PC-9 (cell line): ENCODE measurements around the gene ANKZF1. TPM values are rescaled to one million over a fixed set of nuclear protein-coding genes. Genes with fewer than 3 reads are reported as not detected.

Experiments used
- BruUV-seq: library from RNA; stranded (reverse); fragments of 400-500 nt; replicated peaks from 2 replicates; lab custom pipeline; 2021; lab: Mats Ljungman, UMichigan
- CTCF ChIA-PET: fragments of 300-600 bp; sonication (Branson Sonifier 250); formaldehyde crosslinking; loops from one replicate; lab custom pipeline; 2022; ENCODE audit warnings: antibody characterized with exemption; lab: Charles Lee
- POLR2A ChIA-PET: fragments of 300-600 bp; sonication (Branson Sonifier 250); formaldehyde crosslinking; loops from one replicate; lab custom pipeline; 2022; ENCODE audit warnings: antibody characterized with exemption; ENCODE audit not compliant: unreplicated experiment; lab: Charles Lee
- DNase-seq, 2 experiments: peaks; one replicate each; pipeline versions ENCODE4 v3.0.0 to v3.0.0-alpha.2; 2015 to 2022; ENCODE audit warnings: mixed read lengths in 1 of 2
- H2AFZ ChIP-seq: fragments of 200-600 bp; sonication (generic); 2 replicates; pipeline ENCODE4 v1.8.1; 2017; ENCODE audit warnings: antibody characterized with exemption
- H3F3A ChIP-seq: fragments of 200-600 bp; sonication (generic); 2 replicates; pipeline ENCODE4 v1.8.1; 2017; ENCODE audit warnings: antibody characterized with exemption, mild to moderate bottlenecking, low read depth; ENCODE audit not compliant: insufficient read depth
- H3K27ac ChIP-seq: fragments of 200-600 bp; sonication (generic); 2 replicates; pipeline ENCODE4 v1.6.1; 2016; ENCODE audit warnings: mixed run types
- H3K27me3 ChIP-seq: fragments of 200-600 bp; sonication (generic); 2 replicates; pipeline ENCODE4 v1.6.1; 2016; ENCODE audit warnings: low read depth, mixed run types; ENCODE audit not compliant: insufficient read depth
- H3K36me3 ChIP-seq: fragments of 200-600 bp; sonication (generic); 2 replicates; pipeline ENCODE4 v1.6.1; 2016; ENCODE audit warnings: low read depth, mixed run types
- H3K4me1 ChIP-seq: fragments of 200-600 bp; sonication (generic); replicated peaks from 2 replicates; pipeline ENCODE4 v1.6.1; 2016; ENCODE audit warnings: mixed run types; ENCODE audit not compliant: insufficient read depth
- H3K4me2 ChIP-seq: fragments of 200-600 bp; sonication (generic); 2 replicates; pipeline ENCODE4 v1.6.1; 2017; ENCODE audit warnings: mixed run types
- H3K4me3 ChIP-seq: fragments of 200-600 bp; sonication (generic); 2 replicates; pipeline ENCODE4 v1.6.1; 2016; ENCODE audit warnings: mixed run types
- H3K79me2 ChIP-seq: fragments of 200-600 bp; sonication (generic); 2 replicates; pipeline ENCODE4 v1.6.1; 2017; ENCODE audit warnings: low read depth, mixed run types
- H3K9me2 ChIP-seq: fragments of 200-600 bp; sonication (generic); 2 replicates; pipeline ENCODE4 v1.8.1; 2017; ENCODE audit warnings: mild to moderate bottlenecking; ENCODE audit not compliant: insufficient read depth
- H3K9me3 ChIP-seq: fragments of 200-600 bp; sonication (generic); 2 replicates; pipeline ENCODE4 v1.8.1; 2016; ENCODE audit warnings: low read depth; ENCODE audit not compliant: insufficient read depth
- H4K20me1 ChIP-seq: fragments of 200-600 bp; sonication (generic); 2 replicates; pipeline ENCODE4 v1.8.1; 2017; ENCODE audit not compliant: insufficient read depth
- EZH2 ChIP-seq: fragments of 200-600 bp; sonication (generic); IDR thresholded peaks from 2 replicates; pipeline ENCODE4 v1.8.0; 2017; ENCODE audit warnings: antibody characterized with exemption, low read depth
- intact Hi-C: fragments of 100-400 bp; cut with micrococcal nuclease; formaldehyde crosslinking; loops from one replicate; pipeline ENCODE4 v1.10.0; 2022; ENCODE audit not compliant: unreplicated experiment
- total RNA-seq: library from RNA; stranded (reverse); gene quantifications from 2 replicates; pipeline ENCODE4 v1.2.3, GENCODE V29; 2021
- TF ChIP-seq, protein P1 (sequence below): fragments of 200-600 bp; sonication (generic); conservative IDR thresholded peaks from 2 replicates; pipeline ENCODE4 v1.6.1; 2017; ENCODE audit warnings: mixed run types, antibody characterized with exemption, mild to moderate bottlenecking, moderate library complexity

The ANKZF1 gene
- total RNA-seq, 1 experiment from 2014 or later = 62.2 TPM

DNA sequence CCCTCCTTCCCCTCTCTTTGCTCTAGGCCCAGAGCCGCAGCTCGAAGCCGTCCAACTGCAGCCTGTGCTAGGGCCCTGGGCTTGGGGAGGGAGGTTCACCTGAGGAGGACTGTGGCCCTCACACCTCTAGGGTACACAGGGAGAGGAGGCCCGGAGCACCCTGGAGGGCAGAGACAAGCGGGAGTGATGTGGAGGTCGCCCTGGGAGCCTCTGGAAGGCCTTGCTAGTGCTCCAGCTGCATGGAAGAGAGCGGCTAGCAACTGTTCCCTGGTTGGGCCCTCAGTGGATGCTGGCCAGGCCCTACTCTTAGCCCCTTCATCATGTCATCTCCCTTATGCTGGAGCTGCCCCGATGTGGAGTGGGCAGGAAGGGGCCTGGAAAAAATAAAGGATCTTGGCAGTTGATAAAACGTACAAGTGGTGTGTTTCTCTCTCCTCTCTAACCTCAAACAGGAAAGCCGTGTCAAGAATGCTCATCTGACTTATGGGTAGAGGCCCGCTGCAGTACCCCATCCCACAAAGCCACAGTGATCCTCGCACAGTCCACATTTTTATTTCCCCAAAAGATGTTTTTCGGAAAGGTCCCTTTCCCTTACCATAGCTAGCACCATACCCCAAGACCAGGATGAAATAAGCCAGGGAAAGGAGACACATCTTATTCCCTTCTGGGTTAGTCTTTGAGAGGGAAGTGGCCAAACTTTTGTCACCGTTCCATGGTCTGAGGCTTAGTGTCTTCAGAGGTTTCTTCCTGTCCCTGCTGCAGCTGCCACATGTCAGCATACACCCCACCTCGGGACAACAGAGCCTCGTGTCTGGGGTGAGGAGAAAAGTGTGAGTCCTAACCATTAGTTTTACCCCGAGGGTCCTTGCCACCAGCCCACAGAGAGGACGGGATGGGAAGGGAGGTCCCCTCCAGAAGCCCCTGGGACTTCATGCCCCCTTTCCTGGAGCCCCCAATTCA lies 20.1 kb upstream of the ANKZF1 start:
- CTCF ChIA-PET = no interaction called here
- intact Hi-C loops = no loop called here

DNA sequence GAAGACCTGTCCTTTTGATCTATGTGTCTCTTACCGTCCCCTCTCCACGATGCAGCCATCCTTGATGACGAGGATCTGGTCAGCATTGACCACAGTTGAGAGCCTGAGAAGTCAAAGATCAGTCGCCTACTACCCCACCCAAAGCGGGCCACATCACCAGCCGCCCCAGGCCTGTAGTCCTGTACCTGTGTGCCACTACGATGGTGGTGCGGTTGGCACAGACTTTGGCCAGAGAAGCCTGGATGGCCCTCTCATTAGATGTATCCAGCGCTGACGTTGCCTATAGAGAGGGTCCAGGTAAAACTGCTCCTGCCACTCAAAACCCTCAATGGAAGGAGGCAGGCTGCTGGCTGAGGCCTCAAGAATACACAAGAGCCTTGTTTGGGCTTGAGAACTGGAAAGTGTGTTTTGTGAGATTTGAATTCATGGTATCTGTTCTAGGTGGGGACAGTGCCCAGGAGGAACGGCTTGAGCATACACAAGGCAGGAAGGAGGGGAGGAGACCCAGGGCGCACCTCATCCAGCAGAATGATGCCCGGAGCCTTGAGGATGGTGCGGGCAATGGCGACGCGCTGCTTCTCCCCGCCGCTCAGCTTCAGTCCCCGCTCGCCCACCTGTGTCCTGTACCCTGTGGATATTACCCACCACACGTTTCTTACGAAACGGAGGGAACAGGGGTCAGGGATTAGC lies 19.3 kb upstream of the ANKZF1 start:
- no peaks in the 10 kb centered on the region for H3K9me3 ChIP-seq
- TF ChIP-seq, protein P1, sequence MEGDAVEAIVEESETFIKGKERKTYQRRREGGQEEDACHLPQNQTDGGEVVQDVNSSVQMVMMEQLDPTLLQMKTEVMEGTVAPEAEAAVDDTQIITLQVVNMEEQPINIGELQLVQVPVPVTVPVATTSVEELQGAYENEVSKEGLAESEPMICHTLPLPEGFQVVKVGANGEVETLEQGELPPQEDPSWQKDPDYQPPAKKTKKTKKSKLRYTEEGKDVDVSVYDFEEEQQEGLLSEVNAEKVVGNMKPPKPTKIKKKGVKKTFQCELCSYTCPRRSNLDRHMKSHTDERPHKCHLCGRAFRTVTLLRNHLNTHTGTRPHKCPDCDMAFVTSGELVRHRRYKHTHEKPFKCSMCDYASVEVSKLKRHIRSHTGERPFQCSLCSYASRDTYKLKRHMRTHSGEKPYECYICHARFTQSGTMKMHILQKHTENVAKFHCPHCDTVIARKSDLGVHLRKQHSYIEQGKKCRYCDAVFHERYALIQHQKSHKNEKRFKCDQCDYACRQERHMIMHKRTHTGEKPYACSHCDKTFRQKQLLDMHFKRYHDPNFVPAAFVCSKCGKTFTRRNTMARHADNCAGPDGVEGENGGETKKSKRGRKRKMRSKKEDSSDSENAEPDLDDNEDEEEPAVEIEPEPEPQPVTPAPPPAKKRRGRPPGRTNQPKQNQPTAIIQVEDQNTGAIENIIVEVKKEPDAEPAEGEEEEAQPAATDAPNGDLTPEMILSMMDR = no peak
- no peak for TF ChIP-seq EZH2
- no peak for DNase-seq
- no peak overlapping the region for H3K4me3 ChIP-seq
- intact Hi-C loops = no loop called here
- no peak overlapping the region for H3K4me2 ChIP-seq
- ChIA-PET POLR2A (no interaction called here), CTCF (interaction anchor here (0.6 kb wide), 1 partner anchor 85 kb away, joined by 4 read pairs; no protein-coding TSS in a partner anchor)
- H3K9me2 ChIP-seq = no peaks in the 10 kb centered on the region
- no peaks in the 10 kb centered on the region for H3K27me3 ChIP-seq
- H3K4me1 ChIP-seq = peaks cover 18% of the 10 kb centered on the region
- no peaks in the 10 kb centered on the region for H4K20me1 ChIP-seq
- H3F3A ChIP-seq = peaks cover 14% of the 10 kb centered on the region; the same call in 1 of the 2 replicates
- H3K79me2 ChIP-seq = no peaks in the 10 kb centered on the region
- H3K27ac ChIP-seq = no peak overlapping the region
- H3K36me3 ChIP-seq = no peaks in the 10 kb centered on the region
- BruUV-seq = no TSS peak
- H2AFZ ChIP-seq = no peak overlapping the region

More for the DNA sequence above, 20.1 kb upstream of the ANKZF1 start:
- Histone ChIP-seq H3K79me2 (no peaks in the 10 kb centered on the region), H3K27me3 (no peaks in the 10 kb centered on the region), H3K9me3 (no peaks in the 10 kb centered on the region), H3F3A (peaks cover 14% of the 10 kb centered on the region; the same call in 1 of the 2 replicates), H3K36me3 (no peaks in the 10 kb centered on the region), H3K27ac (no peak overlapping the region), H2AFZ (no peak overlapping the region), H3K4me1 (peaks cover 18% of the 10 kb centered on the region), H4K20me1 (no peaks in the 10 kb centered on the region), H3K4me3 (no peak overlapping the region), H3K9me2 (no peaks in the 10 kb centered on the region), H3K4me2 (no peak overlapping the region)
- DNase-seq = no peak
- POLR2A ChIA-PET = no interaction called here
- BruUV-seq = no TSS peak
- no peak for TF ChIP-seq EZH2
- TF ChIP-seq, protein P1 = no peak

DNA sequence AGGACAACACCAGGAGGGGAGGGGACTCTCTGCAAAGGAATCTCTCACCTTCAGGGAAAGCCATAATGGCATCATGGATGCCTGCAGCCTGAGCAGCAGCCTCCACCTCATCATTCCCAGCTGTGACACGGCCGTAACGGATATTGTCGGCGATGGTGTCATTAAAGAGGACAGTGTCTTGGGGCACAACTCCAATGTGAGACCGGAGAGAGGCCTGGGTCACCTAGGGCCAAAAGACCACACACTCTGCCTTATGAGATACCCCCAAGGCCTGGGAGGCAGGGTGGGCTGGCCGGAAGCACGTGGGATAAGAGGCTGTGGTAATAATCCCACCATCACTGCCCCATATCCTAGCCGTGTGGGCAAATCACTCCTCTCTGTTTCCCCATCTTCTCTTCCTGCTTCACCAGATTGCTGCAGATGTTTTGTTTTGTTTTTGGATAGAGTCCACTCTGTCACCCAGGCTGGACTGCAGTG lies 18.7 kb upstream of the ANKZF1 start:
- Histone ChIP-seq H3F3A (peaks cover 12% of the 10 kb centered on the region; the same call in 1 of the 2 replicates), H4K20me1 (no peaks in the 10 kb centered on the region), H2AFZ (no peak overlapping the region), H3K4me2 (no peak overlapping the region), H3K4me3 (no peak overlapping the region), H3K4me1 (peaks cover 15% of the 10 kb centered on the region), H3K27ac (no peak overlapping the region), H3K79me2 (no peaks in the 10 kb centered on the region), H3K36me3 (no peaks in the 10 kb centered on the region), H3K9me2 (no peaks in the 10 kb centered on the region), H3K27me3 (no peaks in the 10 kb centered on the region), H3K9me3 (no peaks in the 10 kb centered on the region)
- POLR2A ChIA-PET = interaction anchor here (0.6 to 0.7 kb wide), 2 partner anchors 52 to 69 kb away, joined by 4 to 7 read pairs; partner anchors contain the start of gene DNAJB2
- no peak for DNase-seq
- no peak for TF ChIP-seq EZH2
- TF ChIP-seq, protein P1 = no peak
- intact Hi-C loops = loop anchor here (1.0 kb wide), 1 partner anchor 40 kb away; no protein-coding TSS in a partner anchor
- CTCF ChIA-PET = interaction anchor here (0.6 kb wide), 1 partner anchor 84 kb away, joined by 4 read pairs; no protein-coding TSS in a partner anchor
- BruUV-seq = no TSS peak
